GM10248 (cell line): ENCODE results near the gene ABCB9.
"Not testable (repeated sequence)": the region's sequence is repeated elsewhere in the genome, so short reads cannot be mapped to it uniquely, and the experiment has no call there.

Experiments used
- CTCF ChIA-PET: fragments of 300-600 bp; sonication (Branson Sonifier 250); formaldehyde crosslinking; extraction: SDS; loops from one replicate; lab custom pipeline; 2021; ENCODE audit warnings: antibody characterized with exemption; lab: Yijun Ruan, JAX
- POLR2A ChIA-PET: fragments of 350-650 bp; sonication (Branson Sonifier 250); formaldehyde crosslinking; extraction: SDS; loops from one replicate; lab custom pipeline; 2020; ENCODE audit warnings: antibody characterized with exemption; lab: Yijun Ruan, JAX
- DNase-seq: peaks from one replicate; pipeline ENCODE4 v3.0.0; 2012; ENCODE audit errors: extremely low spot score
- TF ChIP-seq, protein P1 (sequence below): IDR thresholded peaks from 2 replicates; pipeline ENCODE4 v1.5.1; 2012; ENCODE audit warnings: mild to moderate bottlenecking, low read depth; ENCODE audit errors: extremely low read depth, missing control alignments, control extremely low read depth

ABCB9 gene

DNA sequence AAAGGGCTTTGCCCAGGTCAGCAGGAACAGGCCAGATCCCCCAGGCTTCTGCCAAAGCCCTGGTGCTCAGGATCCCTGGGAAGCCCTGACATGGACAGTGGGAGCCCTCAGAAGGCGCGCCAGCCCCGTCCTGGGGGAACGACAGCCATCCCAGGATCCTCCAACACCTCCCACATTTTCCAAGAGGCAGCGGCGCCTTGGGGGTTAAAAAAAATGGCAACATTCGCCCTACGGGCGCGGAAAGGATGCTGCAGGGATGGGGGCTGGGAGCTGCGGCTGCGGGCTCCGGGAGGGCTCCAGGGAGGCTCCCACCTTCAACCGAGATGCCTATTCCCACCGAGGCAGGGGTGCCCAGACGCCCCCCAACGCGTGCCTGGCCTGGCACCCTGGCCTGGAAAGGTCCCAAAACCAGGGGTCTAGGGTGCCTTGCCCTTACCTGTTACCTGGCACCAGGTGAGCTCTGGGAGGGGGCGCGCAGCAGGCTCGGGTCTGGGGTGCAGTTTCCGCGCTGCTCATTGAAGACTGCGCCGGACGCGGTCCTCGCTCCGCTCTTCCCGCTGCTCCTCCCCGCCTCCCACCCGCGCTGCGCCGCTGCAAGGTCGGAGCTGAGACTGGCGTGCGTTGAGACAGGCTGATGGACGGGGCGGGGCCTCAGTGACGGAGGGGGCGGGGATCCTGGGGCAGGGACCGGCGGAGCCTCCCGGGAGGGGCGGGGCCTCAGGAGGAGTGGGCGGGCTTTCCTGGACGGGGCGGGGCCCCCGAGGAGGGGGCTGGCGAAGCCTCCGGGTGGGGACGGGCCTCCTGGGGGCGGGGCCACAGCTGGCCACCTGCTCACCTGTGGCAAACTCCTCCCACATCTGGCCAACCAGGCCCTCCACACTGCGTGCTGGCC, at the start of gene ABCB9:
Gene ABCB9 (minus strand): TSS at position 613 of the 892 bp plus-strand sequence. CDS start 6,228 bp downstream, outside the sequence.
- CTCF ChIA-PET = interaction anchor here (0.7 to 2.4 kb wide), 8 partner anchors 11 to 172 kb away, joined by 3 to 10 read pairs (median 4); no protein-coding TSS in a partner anchor
- peak; percentile 98 for DNase-seq
- POLR2A ChIA-PET = interaction anchor here (0.5 to 0.6 kb wide), 2 partner anchors 161 to 640 kb away, joined by 3 read pairs; no protein-coding TSS in a partner anchor
- TF ChIP-seq, protein P1, sequence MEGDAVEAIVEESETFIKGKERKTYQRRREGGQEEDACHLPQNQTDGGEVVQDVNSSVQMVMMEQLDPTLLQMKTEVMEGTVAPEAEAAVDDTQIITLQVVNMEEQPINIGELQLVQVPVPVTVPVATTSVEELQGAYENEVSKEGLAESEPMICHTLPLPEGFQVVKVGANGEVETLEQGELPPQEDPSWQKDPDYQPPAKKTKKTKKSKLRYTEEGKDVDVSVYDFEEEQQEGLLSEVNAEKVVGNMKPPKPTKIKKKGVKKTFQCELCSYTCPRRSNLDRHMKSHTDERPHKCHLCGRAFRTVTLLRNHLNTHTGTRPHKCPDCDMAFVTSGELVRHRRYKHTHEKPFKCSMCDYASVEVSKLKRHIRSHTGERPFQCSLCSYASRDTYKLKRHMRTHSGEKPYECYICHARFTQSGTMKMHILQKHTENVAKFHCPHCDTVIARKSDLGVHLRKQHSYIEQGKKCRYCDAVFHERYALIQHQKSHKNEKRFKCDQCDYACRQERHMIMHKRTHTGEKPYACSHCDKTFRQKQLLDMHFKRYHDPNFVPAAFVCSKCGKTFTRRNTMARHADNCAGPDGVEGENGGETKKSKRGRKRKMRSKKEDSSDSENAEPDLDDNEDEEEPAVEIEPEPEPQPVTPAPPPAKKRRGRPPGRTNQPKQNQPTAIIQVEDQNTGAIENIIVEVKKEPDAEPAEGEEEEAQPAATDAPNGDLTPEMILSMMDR = no peak

DNA sequence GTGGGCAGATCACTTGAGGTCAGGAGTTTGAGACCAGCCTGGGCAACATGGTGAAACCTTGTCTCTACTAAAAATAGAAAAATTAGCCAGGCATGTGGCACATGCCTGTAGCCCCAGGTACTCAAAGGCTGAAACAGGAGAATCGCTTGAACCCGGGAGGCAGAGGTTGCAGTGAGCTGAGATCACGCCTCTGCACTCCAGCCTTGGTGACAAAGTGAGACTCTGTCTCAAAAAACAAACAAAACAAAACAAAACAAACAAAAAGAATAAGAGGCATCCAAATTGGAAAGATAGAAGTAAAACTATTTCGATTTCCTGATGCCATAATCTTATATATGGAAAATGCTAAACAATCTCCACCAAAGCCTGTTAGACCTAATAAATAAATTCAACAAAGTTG, 48.2 kb upstream of the ABCB9 start:
- CTCF ChIA-PET, DNase-seq, POLR2A ChIA-PET: not testable (repeated sequence)

DNA sequence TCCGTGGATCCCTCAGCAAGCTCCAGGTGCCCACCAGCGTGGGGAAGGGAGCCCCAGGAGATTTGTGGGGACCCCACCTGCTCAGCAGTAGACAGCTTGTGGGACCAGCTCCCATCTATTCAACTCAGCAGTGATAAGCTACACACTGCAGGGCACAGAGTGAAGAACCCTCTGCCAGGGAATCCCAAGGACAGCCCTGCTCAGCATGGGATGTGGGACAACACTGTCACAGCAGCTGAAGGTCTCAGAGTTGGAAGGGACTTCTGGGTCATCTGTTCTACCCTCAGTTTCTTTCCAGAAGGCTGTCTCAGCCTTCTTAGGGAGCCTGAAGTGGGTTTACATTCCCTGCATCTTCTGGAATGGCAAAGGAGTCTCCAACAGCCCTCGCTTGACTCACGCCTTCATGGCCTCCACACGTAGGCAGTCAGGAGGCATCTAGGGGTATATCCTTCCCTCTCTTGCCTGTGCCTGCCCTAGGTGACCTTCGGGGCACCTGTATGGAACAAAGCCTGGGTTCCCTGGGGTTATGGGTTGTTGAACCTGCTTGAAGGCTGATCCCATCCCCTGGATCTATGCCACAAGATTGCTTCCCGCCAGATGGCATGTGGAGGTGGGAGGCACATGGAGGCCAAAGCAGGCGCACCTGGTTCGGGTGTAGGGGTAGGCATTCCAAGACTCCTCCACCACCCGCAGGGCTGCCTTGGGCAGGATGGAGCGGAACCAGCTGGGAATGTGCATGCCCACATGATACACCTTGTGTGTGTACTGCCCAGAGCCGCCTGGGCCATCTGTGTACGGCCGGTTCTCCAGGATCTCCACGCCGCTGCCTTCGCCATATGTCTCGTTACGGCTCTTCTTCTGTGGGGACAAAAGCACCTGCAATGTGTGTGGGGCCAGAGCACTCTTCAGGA, 47.2 kb upstream of the ABCB9 start:
- CTCF ChIA-PET = no interaction called here
- TF ChIP-seq, protein P1 = no peak
- DNase-seq = no peak
- POLR2A ChIA-PET = no interaction called here

DNA sequence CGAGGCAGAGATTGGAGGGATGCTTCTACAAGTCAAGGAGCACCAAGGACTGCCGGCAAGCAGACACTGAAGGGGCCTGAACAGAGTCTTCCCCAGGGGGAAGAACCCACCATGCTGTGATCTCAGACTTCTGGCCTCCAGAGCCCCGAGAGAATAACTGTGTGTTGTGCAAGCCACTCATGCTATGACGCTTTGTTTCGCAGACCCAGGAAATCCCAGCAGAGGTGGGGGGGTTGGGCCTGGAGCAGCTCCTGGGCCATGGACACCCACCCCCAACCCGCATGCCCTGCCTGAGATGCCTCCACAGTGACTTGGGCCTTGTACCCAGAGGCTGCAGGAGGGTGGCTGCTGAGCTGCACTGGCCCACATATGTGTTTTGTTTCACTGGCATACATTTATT, 45.4 kb upstream of the ABCB9 start:
- ChIA-PET POLR2A (no interaction called here), CTCF (no interaction called here)
- no peak for DNase-seq
- TF ChIP-seq, protein P1 = no peak

DNA sequence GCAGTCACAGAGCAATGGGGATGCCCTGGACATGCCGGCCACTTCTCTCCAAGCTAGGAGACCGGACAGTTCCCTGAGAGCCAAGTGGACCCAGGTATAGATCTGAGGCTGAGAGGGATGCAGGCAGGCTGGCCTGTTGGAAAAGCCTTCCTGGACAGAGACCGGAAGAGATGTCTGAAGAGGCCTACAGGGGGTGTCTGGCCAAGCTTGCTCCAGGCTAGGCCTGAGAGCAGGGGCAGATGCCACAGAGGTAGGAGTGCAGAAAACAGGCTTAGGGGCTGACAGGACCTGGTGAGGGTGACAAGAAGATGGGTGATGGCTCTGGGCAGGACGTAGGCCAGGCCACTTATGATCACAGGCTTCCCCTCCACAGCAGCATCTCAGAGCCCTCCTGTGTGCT, 44.4 kb upstream of the ABCB9 start:
- POLR2A ChIA-PET = no interaction called here
- TF ChIP-seq, protein P1 = no peak

DNA sequence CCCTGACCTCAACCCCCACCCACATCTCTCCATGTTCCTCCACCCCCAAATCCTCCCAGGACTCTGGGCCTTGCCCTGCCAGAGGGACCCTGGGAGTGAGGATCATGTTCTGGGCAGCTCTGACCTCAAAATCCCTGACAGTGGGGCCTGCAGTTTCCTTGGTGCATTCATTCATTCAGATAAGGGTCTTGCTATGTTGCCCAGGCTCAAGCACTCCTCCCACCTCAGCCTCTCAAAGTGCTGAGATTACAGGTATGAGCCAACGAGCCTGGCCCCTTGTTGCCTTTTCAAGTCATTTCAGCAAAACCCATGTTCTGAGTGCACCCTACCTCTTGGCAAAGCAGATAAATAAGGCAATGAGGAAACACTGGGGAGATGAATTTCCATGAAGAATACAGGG, 43.8 kb upstream of the ABCB9 start:
- CTCF ChIA-PET = interaction anchor here (1.0 kb wide), 1 partner anchor 332 kb away, joined by 3 read pairs; no protein-coding TSS in a partner anchor
- no peak for DNase-seq
- TF ChIP-seq, protein P1 = no peak
- POLR2A ChIA-PET = no interaction called here

More for the DNA sequence above, 44.4 kb upstream of the ABCB9 start:
- CTCF ChIA-PET = interaction anchor here (1.0 kb wide), 1 partner anchor 331 kb away, joined by 3 read pairs; no protein-coding TSS in a partner anchor
- no peak for DNase-seq
